Esophagus squamous epithelium (tissue), 4 donors: ENCODE results near the gene OR8B3.
"Not testable (repeated sequence)": the region's sequence is repeated elsewhere in the genome, so short reads cannot be mapped to it uniquely, and the experiment has no call there.

Experiments
- CTCF ChIP-seq, 6 experiments: fragments of 450-650 bp in 4 of 6; fragments of 200-600 bp in 2 of 6; sonication (generic) in 2 of 6; IDR thresholded peaks; one replicate each; pipeline ENCODE4 v1.5.1; 2016 to 2019; ENCODE audit warnings: antibody characterized with exemption in 6 of 6, mild to moderate bottlenecking in 4 of 6, moderate library complexity in 4 of 6
- POLR2A ChIP-seq, 4 donors: fragments of 450-650 bp; IDR thresholded peaks; one replicate each; pipeline ENCODE4 v1.6.1; 2017; ENCODE audit warnings: antibody characterized with exemption in 4 of 4, mild to moderate bottlenecking in 4 of 4, moderate library complexity in 3 of 4

GRCh38 chr11:124382857-124383256, 16.0 kb downstream of the OR8B3 start:
- not testable (repeated sequence) for TF ChIP-seq POLR2A, CTCF (IDR thresholded peaks at IDR 0.05)
